CD4-positive, alpha-beta T cell treated with Interleukin-12 subunit alpha and Interleukin-12 subunit beta, for 1 hour (primary cell): ENCODE measurements around the gene PCNT.

Source experiments
- DNase-seq: peaks from one replicate; pipeline ENCODE4 v3.0.0-alpha.2; 2020

PCNT gene

GRCh38 chr21:46492851-46493250 lies 168.9 kb downstream of the PCNT start:
- DNase-seq, result no peak

DNA sequence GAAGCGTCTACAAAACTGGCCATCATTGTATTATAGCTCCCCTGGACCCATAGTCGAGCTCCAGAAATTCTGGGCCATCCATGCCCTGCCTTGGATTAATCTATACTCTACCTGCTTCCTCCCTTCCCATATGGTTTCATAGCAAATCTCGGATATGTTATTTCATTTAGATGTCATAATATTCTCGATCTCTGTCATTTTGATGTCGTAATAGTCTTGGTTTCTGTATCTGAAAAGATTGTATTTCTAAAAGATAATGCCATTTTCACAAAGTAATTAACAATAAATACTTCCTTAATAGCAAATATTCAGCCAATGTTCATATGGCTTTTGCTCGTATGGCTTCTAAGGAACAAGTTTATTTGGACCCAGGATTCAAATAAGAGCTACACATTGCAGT lies 169.9 kb downstream of the PCNT start:
- DNase-seq, result no peak
